ENCODE measurements around the gene RBM11.
A peak's percentile ranks its signal among the peaks of the same experiment; 100 is the strongest.
"Not testable (repeated sequence)": the region's sequence is repeated elsewhere in the genome, so short reads cannot be mapped to it uniquely, and the experiment has no call there.

Gene RBM11, protein sequence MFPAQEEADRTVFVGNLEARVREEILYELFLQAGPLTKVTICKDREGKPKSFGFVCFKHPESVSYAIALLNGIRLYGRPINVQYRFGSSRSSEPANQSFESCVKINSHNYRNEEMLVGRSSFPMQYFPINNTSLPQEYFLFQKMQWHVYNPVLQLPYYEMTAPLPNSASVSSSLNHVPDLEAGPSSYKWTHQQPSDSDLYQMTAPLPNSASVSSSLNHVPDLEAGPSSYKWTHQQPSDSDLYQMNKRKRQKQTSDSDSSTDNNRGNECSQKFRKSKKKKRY

DNA sequence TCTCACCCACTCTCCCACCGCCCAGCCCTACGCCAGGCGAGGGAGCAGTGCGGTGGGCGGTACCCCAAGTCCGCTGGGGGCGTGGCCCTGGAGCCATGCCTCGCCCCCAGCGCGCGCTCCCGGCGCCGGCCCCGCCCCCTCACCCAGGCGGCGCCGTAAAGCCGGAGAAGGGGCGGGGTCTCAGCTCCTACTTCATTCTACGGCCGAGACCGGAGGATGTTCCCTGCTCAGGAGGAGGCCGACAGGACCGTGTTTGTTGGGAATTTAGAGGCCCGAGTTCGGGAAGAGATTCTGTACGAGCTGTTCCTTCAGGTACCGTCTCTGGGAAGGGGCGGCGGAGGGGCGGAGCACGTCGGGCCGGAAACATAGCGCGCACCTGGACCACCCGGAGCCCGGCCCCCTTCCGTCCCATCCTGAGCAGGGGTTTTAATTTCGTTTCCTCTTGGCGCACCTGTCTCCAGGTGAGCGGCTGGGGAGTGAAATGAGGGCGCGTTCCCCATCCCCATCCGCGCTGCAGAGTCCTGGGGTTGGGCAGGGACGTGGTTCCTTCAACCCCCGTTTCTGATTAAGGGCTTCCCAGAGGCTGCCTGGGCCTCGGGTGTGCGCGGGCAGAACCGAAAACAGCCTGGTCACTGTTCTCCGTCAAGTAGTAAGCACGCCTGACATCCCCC is at the start of gene RBM11:
Gene RBM11, plus strand, starts transcription at position 187 of the 671 bp plus-strand sequence. Its CDS starts 30 bp downstream, at position 217.
- DNase-seq, result peak; percentile 70

DNA sequence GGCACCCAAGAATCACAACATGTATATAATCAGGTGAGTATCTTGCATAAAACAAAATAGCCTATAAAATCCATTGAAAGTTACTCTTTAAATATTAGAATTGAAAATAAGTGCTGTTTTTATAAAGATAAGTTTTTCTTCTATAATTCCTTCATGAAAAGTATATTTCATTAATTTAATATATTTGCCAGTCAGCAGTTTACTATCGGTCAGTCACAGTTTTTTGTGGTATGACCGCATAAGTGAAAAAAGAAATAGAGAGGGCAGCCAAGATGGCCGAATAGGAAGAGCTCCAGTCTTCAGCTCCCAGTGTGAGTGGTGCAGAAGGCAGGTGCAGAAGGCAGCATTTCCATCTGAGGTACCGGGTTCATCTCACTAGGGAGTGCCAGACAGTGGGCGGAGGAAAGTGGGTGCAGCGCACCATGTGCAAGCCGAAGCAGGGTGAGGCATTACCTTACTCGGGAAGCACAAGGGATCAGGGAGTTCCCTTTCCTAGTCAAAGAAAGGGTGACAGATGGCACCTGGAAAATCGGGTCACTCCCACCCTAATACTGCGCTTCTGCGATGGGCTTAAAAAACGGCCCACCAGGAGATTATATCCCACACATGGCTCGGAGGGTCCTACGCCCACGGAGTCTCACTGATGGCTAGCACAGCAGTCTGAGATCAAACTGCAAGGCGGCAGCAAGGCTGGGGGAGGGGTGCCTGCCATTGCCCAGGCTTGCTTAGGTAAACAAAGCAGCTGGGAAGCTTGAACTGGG is 49.3 kb upstream of the RBM11 start:
- DNase-seq, result not testable (repeated sequence)

DNA sequence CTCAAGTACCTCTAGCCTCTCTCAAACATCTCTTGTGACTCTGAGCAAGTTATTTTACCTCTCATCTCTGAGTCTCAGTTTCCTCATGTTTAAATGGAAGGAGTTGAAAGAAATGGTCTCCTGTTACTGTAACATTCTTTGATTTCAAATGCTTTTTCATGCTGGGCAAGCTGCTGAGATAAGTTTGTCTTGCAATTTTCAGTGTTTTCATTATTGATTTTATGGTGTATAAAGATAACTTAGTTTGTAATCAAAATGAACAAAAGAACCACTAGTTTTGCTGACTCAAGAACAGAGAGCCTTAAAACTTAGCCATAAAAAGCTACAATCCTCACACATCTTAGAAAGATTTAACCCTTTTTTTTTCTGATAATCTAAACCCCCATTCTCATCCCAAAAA is 9.7 kb upstream of the RBM11 start:
- no peak for DNase-seq

DNA sequence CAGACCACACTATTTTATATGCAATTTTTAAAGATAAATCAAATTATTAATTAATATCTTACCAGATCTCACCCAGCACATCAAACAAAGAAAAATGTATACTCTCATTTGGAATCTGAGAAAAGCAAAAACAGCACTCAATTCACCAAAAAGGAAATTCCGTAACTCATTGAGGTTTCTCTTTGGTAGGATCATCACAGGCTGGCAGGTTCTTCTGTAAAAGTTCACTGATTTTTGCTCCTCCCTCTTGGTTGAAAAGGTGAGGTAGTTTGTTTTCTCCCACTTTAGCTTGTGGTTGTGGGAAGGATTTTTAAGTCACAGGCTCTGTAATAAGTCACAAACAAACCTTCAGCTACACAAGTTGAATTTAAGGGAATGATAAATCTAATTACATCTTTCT is 5.2 kb upstream of the RBM11 start, which contains the start of gene LIPI:
Gene LIPI, minus strand, starts transcription at position 218 of the 400 bp plus-strand sequence. Its CDS starts 110 bp downstream, at position 108.
- no peak for DNase-seq

DNA sequence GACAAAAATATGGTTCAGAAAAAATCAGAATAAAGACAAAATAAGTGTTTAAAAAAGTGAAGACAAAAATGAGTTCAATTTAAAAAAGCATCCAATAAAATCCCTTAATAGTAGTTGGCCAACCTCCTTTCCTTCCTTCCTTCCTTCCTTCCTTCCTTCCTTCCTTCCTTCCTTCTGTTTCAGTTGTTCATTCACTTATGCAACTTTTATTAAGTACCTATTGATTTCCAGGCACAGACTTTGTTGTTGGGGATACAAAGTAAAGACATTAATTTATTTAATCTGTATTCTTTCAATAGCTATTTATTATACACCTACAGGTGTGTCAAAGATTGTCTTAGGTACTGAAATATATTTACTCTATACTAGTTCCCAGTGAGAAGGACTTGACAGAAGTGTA is 2.8 kb upstream of the RBM11 start:
- DNase-seq, result no peak

DNA sequence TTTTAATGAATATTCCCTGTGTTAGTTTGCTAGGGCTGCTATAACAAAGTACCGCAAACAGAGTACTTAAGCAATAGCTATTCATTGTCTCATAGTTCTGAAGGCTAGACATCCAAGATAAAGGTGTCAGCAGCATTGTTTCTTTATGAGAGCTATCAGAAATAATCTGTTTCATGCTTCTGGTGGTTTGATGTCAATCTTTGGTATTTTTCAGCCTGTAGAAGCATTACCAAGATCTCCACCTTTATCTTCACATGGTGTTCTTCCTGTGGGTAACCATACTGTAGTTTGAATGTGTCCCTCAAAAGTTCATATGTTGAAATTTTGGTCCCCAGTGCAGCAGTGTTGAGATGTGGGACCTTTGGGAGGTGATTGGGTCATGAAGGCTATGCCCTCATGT is 7.4 kb downstream of the RBM11 start:
- DNase-seq, result no peak

DNA sequence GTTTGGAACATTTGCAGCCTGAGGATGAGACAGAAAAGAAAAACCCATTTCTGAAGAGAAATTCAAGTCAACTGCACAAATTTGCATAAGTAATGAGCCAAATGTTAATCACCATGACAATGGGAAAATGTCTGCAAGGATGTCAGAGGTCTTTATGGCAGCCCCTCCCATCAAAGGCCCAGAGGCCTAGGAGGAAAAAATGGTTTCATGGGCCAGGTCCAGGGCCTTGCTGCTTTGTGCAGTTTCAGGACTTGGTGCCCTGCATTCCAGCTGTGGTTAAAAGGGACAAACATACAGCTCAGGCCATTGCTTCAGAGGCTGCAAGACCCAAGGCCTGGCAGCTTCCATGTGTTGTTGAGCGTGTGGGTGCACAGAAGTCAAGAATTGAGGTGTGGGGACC is 13.4 kb downstream of the RBM11 start:
- no peak for DNase-seq

DNA sequence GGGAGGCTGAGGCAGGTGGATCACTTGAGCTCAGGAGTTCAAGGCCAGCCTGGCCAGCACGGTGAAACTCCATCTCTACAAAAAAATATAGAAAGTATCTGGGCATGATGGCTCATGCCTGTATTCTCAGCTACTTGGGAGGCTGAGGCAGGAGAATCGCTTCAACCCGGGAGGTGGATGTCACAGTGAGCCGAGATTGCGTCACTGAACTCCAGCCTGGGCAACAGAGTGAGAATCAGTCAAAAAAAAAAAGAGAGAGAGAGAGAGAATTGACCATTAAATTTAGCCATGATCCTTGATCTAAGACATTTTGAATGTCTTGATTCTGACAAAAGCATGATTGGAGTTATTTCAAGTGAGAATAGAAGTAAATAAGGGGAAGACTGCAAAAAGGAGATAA is 19.1 kb downstream of the RBM11 start:
- no peak for DNase-seq

DNA sequence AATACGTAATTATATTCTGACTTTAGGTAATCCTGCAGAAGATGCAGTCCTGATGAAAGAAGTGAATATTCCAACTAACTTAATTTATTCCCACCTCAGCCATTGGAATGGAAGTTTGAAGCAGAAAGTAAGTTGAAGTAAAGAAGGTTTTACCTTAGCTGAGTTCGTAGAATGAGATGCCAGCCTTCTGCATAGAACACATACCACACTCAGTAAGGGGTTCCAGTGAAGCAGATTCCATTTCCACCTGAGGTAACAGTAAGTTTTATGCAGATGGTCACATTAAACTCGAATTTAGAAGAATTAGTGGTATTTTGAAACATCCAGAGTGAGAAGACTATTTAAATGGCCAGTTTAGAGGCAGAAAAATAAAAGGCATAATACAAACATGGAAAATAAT is 20.2 kb downstream of the RBM11 start:
- DNase-seq, result no peak

DNA sequence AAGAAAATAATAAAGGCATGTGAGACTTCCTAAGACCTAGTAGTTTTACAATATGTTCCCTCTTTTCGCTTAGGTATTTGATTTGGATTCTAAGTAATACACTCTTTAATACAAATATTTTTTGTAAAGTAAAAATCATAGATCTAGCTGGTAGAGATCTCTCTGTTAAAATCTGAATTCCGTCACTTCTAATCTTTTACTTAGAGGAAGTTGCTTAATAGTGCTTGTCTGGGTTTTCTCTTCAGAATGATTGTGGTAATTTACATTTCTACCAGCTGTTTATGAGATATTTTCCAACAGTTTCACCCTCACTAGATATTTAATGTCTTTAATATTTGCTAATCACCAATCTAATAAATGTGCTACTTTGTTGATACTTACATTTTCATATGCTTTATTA is 23.3 kb downstream of the RBM11 start:
- DNase-seq, result no peak

DNA sequence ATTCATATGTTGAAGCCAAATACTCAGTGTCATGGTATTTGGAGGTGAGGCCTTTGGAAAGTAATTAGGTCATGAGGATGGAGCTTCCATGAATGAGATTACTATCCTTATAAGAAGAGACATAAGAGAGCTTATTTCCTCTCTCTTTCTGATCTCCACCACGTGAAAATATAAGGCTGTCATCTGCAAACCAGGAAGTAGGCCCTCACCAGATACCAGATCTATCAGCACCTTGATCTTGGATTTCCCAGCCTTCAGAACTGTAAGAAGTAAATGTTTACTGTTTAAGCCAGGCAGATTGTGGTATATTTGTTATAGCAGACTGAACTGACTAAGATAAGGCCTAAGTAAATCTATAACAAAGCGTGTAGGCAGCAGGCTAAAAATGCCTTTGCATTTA is 25.3 kb downstream of the RBM11 start:
- no peak for DNase-seq

DNA sequence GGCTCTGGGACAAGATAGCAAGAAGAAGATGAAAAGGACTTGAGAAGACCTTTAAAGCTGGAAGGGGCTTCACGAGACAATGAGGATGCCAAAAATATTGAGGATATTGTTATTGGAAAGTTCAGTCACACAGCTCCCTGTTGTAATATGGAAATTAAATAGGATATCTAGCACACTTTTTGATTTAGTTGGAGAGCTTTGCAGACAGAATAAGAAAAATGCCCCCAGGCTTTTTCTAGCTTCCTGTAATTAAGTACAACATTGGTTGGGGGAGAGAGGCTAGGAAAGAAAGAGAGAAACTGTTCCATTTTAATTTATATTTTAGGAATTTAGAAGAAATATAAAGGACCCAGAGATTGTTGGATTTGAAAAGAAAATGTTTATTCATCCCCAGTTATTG is 27.5 kb downstream of the RBM11 start:
- DNase-seq, result no peak

DNA sequence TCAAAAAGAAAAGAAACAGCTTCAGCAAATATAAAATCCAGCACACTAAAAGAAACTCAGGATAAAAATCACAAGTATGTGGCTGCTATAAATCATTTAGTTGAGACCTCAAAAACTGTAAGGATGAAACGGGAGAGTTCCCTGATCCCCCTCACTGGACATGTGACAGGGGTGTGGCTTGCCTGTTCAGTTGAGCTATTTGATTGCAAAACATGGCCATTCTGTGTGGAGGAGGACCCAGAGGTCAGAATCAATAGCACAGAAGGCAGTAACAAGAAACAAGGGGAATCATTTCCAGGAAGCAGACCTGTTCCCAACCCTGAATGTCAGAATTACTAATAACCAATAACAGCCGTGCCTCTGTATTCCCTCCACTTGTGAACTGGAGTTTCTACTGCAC is 27.9 kb downstream of the RBM11 start:
- no peak for DNase-seq

DNA sequence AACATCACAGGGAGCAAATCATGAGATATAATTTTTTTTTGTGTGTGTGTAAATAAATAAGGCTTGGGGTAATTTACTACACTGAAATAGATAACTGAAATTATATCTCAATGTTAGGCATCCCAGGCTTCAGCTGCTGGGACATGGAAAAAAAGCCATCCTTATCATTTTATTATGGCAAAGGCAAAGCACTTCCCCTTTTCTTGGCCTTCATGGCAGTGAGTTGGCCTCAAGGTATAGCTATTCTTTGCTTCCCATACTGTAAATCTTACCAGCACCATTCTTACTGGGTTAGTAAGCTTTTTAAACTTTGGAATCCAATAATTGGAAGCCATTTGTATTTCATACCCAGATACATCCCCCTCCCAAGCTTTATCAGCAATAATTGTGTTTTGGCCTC is 29.0 kb downstream of the RBM11 start:
- DNase-seq, result no peak

DNA sequence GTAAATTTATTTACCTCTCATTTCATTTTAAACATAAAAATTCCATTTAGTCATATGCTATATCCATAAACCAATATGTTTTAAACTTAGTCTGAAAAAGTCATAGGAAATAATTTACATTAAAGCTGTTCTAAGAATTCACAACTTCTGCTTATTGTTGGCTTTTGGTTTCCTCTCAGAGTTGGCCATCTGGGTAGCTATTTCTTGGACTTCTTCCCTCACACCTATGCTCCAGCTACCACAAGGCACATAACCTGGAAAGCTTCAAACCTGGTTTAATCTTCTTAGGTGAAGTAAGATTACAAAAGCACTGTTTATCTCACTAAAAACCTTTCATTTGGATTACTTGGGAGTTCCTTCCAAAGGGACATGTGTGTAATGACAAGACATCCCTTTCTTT is 29.8 kb downstream of the RBM11 start:
- no peak for DNase-seq

DNA sequence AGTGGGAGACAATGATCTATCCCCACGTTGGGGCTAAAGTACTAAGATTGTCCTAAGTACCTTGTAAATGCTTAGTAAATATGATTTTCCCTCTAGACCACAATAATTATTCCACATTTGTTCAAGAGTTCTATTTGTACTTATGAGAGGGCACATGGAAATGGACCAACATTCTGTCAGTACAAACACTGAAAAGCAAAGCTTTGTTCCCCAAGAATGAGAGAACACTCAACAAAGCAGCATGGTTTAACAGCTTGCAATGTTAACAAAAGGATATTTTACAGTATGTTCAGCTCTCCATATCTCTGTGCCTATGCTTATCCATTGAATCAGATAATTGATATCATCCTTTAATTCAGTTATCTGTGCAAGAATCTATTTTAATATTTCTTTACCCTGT is 35.4 kb downstream of the RBM11 start:
- DNase-seq, result no peak

DNA sequence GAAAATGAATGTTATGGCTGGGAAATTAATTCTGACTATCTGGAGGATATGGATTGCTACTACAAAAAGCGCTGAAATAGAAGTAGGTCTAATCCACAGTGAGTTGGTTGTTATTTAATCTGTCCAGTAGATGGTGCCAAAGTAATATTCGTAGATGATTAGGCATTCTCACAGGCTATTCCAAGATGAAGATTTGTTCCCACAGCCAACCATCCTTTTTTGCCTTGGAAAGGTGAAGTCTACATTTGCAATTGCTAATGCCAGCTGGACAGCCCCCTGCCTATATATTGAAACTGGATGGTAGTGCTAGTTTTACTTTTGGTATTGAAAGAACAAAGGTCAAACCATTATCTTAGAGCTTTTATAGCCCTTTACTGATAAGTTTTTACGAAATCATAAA is 43.8 kb downstream of the RBM11 start:
- DNase-seq, result peak; percentile 23

DNA sequence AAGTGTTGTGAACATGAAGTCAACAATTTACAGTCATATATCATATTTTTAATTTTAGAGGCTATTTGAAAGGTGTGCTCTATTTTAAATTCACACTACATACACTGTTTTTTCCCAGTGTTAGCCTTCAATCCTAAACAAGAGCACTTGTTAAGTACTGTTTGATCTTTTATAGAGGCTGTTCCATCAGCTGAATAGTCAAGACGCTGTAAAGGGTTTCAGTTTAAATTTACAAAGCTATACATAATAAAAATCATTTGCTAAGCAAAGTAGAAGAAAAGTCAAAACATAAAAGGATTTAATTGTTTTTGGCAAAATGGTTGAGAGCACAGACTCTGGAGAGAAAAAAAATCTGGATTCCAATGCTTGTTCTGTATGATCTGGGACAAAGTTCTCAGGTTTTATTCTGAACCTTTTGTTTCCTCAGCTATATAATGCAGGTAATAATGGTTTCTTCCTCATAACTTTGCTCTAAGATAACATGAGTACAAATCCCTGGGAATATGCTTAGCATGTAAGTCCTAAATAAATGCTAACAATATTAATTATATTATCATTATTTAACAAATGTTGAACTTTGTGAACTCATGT is 44.3 kb downstream of the RBM11 start:
- DNase-seq, result no peak

DNA sequence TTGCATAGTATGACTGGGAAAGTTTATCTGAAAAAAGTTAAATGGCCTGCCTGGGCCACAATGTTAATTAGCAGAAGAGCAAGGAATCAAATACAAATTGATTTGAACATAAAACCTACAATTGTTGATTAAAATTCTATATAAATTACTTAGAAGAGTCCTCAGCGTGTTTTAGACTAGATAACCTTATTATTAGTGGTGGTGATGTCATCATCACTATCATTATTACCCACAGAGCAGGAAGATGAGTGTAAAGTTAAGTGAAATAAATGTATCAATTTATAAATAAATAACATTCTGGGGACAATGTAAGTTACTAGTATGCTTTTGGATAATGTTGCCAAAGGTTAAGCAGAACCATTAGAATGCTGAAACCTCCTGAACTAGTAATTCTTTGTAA is 46.1 kb downstream of the RBM11 start:
- DNase-seq, result no peak

DNA sequence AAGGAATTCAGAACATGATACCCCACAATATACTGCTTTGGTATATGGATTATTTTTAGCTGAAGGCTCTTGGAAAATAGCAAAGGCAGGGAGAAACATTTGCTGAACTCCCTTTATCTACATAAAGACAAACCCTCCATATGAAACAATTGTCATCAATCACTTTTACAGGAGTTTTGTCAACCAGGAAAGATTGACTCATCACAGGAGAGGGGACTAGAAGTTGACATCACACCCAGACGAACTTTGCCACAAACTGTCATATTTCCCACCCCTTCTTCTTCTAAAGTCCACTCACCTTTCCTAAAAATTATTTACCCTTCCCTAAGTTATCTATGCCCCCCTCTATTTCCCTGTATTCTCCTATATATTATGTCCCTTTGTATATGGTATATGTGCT is 47.9 kb downstream of the RBM11 start:
- DNase-seq, result no peak

DNA sequence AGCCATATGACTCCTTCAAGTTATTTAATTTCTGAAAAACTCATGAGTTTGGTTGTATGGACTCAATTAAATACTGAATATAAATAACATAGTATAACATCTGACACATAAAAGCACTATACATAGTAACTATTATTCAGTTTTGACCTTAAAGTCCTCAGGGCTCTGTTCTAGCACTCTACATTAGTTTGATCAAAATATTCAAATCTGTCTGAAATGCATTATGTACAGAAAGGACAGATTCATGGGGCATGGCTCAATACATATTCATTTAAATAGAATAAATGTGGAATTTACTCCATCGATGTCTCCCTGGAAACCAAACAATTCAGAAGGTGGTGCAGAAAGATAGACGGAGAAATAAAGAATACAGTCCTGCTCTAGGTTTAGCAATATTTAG is 49.1 kb downstream of the RBM11 start:
- no peak for DNase-seq

DNA sequence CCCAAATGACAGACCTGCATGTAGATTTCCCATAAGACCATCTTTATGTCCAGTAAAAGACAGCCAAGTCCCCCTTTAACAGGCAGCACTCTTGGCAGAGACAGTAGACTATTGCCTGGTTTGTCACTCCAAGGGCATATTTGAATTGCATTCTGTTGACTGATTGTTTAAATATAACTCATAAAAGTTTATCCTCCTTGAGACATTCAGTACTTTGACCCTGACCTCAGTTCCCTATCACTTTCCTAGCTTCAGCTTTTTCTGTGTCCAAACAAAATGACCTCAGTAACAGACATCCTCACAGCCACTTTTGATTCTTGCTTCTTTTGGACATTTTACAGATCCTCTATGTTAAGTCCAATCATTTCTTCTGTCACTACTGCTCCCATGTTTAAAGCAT is 51.1 kb downstream of the RBM11 start:
- DNase-seq, result no peak

DNA sequence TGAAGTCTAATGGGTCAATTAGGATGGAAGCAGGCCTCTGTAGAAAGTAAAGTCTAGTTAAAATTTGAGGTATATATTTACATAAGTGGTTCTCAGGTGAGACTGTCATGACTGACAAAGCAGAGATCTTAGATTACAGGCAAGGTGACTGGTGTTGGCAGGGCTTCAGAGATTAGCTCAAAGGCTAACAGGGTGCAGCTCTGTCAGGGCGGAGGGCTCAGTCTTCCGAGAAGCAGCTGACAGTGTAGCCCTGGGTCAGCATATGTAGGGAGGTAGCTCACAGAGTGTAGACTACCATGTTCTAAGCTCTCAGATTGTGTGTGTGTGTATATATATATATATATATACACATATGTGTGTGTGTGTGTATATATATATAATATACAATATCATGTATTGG is 54.7 kb downstream of the RBM11 start:
- DNase-seq, result no peak

DNA sequence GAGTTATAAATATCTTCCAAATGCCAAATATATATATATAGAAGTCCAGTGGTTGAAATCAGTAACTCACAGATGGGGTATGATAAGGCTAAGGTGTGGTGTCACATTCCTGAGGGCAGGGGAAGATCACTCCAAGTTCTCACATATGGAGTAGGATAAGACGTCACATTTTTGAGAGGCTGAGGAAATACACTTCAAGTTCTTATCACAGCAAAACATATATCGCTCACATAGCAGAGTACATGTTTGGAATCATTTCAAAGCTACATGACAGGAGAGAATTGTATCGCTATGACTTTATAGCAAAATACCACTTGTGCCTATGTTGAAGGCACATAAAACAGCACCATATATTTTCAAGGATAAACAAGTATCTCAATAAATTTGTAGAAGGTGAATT is 55.1 kb downstream of the RBM11 start:
- no peak for DNase-seq

Data from activated CD4-positive, alpha-beta T cell treated with anti-CD3 and anti-CD28 coated beads, Interleukin-2, amount 50 U/mL, for 16 hours (primary cell).